Measurements from ENCODE around the gene KCNJ1.

The KCNJ1 gene

GRCh38 chr11:128867277-128867676, at the start of gene KCNJ1:
Gene KCNJ1 (minus strand): TSS chr11:128867296. CDS start chr11:128840243, 27,053 bp downstream.
- DNase-seq = no peak

- no peak for DNase-seq
Measured at GRCh38 chr11:128916681-128917080, 49.6 kb upstream of the KCNJ1 start.

GRCh38 chr11:128916037-128916572, 49.0 kb upstream of the KCNJ1 start:
- no peak for DNase-seq

GRCh38 chr11:128915149-128915521, 48.0 kb upstream of the KCNJ1 start:
- no peak for DNase-seq

GRCh38 chr11:128914216-128915148, 47.4 kb upstream of the KCNJ1 start:
- DNase-seq = no peak

GRCh38 chr11:128913806-128914205, 46.7 kb upstream of the KCNJ1 start:
- no peak for DNase-seq

GRCh38 chr11:128911701-128912100, 44.6 kb upstream of the KCNJ1 start:
- no peak for DNase-seq

GRCh38 chr11:128911239-128911638, 44.1 kb upstream of the KCNJ1 start:
- no peak for DNase-seq

- DNase-seq = no peak
Measured at GRCh38 chr11:128910576-128910975, 43.5 kb upstream of the KCNJ1 start.

GRCh38 chr11:128909438-128910125, 42.5 kb upstream of the KCNJ1 start:
- DNase-seq = no peak

GRCh38 chr11:128908391-128909246, 41.5 kb upstream of the KCNJ1 start:
- DNase-seq = no peak

- no peak for DNase-seq
Measured at GRCh38 chr11:128907585-128907984, 40.5 kb upstream of the KCNJ1 start.

- no peak for DNase-seq
Measured at GRCh38 chr11:128906185-128907050, 39.3 kb upstream of the KCNJ1 start.

- DNase-seq = peak; percentile 34
Measured at GRCh38 chr11:128905345-128906184, 38.5 kb upstream of the KCNJ1 start.

- DNase-seq = no peak
Measured at GRCh38 chr11:128904656-128905344, 37.7 kb upstream of the KCNJ1 start.

GRCh38 chr11:128904303-128904655, 37.2 kb upstream of the KCNJ1 start:
- no peak for DNase-seq

- no peak for DNase-seq
Measured at GRCh38 chr11:128903248-128904061, 36.4 kb upstream of the KCNJ1 start.

GRCh38 chr11:128902515-128903066, 35.5 kb upstream of the KCNJ1 start:
- no peak for DNase-seq
